GM12891 (cell line): ENCODE data around the gene E4F1.

Experiments used
- POLR2A ChIP-seq: IDR thresholded peaks from 2 replicates; pipeline ENCODE4 v1.6.1; 2011; ENCODE audit warnings: low read depth, low read length, control low read depth
- SPI1 ChIP-seq: IDR thresholded peaks from 2 replicates; pipeline ENCODE4 v1.6.1; 2011; ENCODE audit warnings: low read depth, low read length, control low read depth

GRCh38 chr16:2187212-2187611 is 36.2 kb upstream of the E4F1 start:
- TF ChIP-seq SPI1, result no peak
- TF ChIP-seq POLR2A, result no peak
